WI38 (cell line): ENCODE measurements around the gene MIER2.

Source experiments
- H3K4me3 ChIP-seq: 2 replicates; pipeline ENCODE4 v1.5.1; 2011; ENCODE audit warnings: low read depth, mild to moderate bottlenecking, control low read depth, low read length
- TF ChIP-seq, protein P1 (sequence below): IDR thresholded peaks from 2 replicates; pipeline ENCODE4 v1.5.1; 2012; ENCODE audit warnings: low read depth, mild to moderate bottlenecking, control low read depth, low read length

The MIER2 gene

DNA sequence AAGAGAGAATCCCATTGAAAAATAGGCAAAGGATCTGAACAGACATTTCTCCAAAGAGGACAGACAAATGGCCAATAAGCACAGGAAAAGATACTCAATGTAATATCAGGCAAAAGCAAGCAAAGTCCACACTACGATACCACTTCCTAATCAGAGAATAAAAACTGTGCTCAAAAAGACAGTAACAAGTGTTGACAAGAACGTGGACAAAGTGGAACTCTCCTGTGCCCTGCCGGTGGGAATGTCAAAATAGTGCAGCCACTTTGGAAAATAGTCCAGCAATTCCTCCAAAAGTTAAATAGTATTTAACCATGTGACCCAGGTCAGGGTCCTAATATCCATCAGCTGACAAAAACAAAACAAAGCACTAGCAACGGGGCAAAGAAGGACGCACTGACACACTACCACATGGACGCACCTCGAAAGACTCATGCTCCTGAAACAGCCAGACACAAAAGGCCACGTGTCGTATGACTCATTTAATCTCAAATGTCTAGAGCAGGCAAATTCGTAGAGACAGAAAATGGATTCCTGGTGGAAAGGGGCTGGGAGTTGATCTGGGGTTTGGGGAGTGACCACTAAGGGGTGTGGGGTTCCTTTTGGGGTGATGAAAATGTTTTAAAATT, 5.2 kb downstream of the MIER2 start:
- TF ChIP-seq, protein P1, sequence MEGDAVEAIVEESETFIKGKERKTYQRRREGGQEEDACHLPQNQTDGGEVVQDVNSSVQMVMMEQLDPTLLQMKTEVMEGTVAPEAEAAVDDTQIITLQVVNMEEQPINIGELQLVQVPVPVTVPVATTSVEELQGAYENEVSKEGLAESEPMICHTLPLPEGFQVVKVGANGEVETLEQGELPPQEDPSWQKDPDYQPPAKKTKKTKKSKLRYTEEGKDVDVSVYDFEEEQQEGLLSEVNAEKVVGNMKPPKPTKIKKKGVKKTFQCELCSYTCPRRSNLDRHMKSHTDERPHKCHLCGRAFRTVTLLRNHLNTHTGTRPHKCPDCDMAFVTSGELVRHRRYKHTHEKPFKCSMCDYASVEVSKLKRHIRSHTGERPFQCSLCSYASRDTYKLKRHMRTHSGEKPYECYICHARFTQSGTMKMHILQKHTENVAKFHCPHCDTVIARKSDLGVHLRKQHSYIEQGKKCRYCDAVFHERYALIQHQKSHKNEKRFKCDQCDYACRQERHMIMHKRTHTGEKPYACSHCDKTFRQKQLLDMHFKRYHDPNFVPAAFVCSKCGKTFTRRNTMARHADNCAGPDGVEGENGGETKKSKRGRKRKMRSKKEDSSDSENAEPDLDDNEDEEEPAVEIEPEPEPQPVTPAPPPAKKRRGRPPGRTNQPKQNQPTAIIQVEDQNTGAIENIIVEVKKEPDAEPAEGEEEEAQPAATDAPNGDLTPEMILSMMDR = no peak
- no peak overlapping the region for H3K4me3 ChIP-seq

DNA sequence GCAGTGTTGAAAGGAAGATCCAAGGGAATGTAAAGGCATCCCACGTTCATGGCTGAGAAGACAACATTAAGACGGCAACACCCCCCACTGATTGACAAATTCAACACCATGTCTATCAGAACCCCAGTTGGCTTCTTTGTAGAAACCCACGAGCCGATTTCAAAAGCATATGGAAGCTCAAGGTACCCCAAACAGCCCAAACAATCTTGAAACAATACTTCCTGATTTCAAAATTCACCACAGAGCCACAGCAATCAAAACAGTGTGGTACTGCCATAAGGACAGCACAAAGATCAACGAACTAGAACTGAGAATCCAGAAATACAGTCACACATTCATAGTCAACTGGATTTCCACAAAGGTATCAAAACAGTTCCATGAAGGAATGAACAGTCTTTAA, 6.2 kb downstream of the MIER2 start:
- TF ChIP-seq, protein P1 = no peak
- no peak overlapping the region for H3K4me3 ChIP-seq

DNA sequence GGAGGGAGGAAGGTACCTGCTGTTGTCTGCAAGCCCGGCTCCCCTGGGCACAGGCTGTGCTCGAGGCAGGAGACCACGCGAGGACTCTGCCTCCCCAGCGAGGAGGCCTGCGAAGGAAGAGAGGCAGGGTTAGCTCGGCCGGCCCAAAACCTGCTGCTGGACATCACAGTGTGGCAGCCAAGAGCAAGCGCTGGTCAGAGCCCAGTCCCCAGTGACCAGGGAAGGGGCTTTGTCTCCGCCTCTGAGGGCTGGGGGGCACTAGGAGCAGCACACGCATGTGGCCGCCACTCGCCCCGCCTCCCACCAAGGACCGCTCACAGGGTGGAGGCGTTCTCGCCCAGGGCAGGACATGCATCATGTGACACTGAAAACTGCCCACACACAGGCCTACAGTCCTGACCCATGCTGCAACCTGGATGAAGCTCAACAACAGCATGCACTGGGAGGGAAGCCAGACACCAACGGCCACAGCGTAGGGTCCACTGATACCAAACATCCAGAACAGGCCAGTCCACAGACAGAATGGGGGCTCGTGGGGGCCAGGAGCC, 8.5 kb downstream of the MIER2 start:
- TF ChIP-seq, protein P1 = no peak
- H3K4me3 ChIP-seq = no peak overlapping the region

DNA sequence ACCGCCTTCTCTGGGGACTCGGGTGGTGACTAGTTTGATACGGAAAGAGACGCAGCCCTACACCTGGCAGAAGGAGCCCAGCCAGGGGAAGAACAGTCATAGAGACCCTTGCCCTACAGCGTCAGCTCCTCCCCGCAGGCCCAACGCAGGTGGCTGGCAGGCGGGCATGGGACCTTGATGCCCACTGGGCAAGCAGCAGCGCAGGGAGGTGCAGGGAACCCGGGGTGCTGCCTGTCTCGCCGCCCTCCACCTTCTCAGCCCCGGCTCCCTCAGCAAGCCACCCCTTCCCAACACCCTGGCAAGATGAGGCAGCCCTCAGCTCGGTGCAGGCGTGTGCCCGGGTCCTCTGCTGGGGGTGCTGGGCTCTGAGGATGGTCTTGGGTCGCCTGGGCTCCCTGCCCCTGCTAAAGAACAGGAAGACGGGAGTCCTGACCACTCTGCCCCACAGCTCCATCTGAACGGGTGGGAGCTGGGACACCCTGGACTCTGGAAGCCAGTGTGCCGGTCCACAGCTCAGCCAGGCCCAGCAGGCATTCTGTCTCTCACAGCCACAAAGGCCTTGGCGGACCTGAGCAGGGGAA, 9.0 kb downstream of the MIER2 start:
- TF ChIP-seq, protein P1 = no peak
- H3K4me3 ChIP-seq = no peak overlapping the region

DNA sequence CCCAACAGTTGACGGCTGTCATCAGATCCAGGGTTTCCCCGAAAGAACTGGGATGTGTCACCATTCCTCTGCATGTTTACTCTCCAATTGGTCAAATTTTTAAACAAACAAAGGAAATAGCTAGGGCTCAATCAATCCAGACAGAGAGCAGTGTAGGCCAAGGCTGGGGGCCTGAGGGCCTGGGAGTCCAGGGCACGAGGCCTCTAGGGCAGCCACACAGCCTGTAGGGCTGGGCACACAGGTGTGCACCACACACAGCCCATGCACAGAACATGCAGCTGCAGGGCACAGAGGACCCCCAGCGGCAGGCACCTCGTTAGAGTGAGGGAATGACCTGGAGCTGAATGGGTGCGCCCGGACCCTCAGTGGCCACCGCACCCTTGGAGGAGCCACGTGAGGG, 9.5 kb downstream of the MIER2 start:
- TF ChIP-seq, protein P1 = no peak
- no peak overlapping the region for H3K4me3 ChIP-seq

DNA sequence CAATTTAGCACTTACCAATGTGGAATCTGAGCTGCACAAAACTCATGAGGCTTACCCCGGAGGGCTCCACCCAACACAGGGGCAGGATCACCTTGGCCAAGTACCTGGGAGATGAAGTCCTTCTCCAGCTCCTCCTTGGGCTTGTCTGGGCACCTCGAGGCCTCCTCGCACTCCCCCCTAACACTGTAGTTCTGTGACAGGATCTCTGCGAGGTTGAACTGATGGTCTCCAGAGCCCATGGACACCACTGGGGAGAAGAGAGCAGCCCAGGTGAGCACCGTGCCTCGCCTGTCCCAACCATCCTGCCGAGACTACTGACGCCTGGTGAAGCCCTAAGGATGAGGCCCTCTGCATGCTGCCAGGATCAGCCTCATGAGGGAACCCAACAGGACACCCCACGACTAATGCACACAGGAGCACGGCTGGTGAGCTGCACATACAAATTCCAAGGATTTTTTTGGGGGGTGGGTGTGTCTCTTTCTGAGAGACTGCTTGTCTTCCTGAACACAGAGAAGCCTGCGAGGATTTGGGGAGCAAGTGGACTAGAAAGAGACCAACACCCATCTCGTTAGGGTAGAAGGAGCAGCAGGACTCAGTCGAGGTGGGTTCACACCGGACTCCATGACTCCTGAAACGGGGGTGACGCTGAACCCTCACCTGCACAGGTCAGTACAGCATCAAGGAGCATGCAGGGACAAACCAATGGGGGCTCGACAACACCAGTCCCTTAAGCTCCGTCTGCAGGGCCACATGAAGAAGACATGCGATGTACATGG, 10.1 kb downstream of the MIER2 start:
- no peak overlapping the region for H3K4me3 ChIP-seq
- TF ChIP-seq, protein P1 = no peak

DNA sequence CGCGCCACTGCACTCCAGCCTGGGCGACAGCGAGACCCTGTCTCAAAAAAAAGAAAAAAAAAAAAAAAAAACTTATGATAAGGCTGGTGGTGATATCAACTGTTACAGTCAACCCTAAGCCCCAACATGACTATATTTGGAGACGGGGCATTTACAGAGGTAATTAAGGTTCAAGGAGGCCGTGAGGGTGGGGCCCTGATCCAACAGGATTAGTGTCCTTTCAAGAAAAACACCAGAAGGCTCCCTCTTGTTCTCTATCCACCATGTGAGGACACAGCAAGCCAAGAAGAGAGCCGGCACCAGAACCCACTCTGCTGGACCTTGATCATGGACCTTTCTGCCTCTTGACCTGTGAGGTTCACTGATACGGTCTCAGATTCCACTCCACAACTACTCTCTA, 14.1 kb downstream of the MIER2 start:
- no peak overlapping the region for H3K4me3 ChIP-seq
- TF ChIP-seq, protein P1 = no peak
